ENCODE measurements around the gene RAB40B. TPM values are rescaled to one million over a fixed set of nuclear protein-coding genes. Genes with fewer than 3 reads are reported as not detected.

Gene RAB40B
- total and polyA plus RNA-seq, 2 of the 13 experiments (the other 11 are each of a cell fraction or from before 2014, with no cell fraction given), result 6.2 to 6.5 TPM

DNA sequence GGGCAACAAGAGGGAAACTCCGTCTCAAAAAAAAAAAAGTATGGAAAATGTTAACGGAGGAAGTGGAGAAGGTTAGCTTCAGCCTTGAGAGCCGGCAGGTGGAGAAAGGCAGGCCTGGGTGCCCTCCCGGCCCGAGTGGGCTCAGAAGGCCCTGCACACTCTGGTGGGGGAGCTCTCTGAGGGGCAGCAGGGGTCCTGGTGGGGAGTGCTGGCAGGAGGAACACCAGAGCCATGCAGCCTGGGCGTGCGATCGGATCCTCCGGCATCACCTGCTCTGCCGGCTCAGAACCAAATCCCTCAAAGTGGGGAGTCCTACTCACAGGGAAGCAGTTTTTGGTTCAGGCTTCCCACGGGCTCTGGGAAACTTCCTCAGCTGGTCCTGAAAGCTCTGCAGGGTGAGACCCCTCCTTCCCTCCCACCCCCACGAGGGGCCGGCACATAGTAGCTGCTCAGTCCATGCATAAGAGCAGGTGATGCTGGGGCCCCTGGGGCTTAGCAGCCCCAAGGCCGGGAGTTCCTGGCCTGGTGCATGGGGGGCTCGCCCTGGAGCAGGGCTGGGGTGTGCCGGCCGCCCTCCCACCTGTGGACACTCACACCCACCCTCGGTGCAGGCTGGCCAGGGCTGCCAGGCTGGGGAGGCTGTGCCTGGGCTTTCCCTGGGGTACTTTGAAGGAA is 38.1 kb upstream of the RAB40B start (continued):
- TF ChIP-seq ZNF790 (CRISPR knock-in tag; IDR thresholded peaks at IDR 0.05; ENCODE audit: borderline replicate concordance), result no peak
- TF ChIP-seq ZNF816 (CRISPR knock-in tag; IDR thresholded peaks at IDR 0.05; ENCODE audit: borderline replicate concordance), result no peak
- TF ChIP-seq, protein P1, sequence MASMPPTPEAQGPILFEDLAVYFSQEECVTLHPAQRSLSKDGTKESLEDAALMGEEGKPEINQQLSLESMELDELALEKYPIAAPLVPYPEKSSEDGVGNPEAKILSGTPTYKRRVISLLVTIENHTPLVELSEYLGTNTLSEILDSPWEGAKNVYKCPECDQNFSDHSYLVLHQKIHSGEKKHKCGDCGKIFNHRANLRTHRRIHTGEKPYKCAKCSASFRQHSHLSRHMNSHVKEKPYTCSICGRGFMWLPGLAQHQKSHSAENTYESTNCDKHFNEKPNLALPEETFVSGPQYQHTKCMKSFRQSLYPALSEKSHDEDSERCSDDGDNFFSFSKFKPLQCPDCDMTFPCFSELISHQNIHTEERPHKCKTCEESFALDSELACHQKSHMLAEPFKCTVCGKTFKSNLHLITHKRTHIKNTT (CRISPR knock-in tag; IDR thresholded peaks at IDR 0.05), result no peak
- TF ChIP-seq HHEX (CRISPR knock-in tag; IDR thresholded peaks at IDR 0.05), result no peak
- TF ChIP-seq MTA3 (CRISPR knock-in tag; IDR thresholded peaks at IDR 0.05), result no peak
- 0 out of 2 replicates have a peak, but pooled peaks have one; percentile 15 for TF ChIP-seq HDAC1 (CRISPR knock-in tag; IDR thresholded peaks at IDR 0.05)
- TF ChIP-seq ZNF263 (CRISPR knock-in tag; IDR thresholded peaks at IDR 0.05), result 0 out of 2 replicates have a peak, but pooled peaks have one; percentile 12

DNA sequence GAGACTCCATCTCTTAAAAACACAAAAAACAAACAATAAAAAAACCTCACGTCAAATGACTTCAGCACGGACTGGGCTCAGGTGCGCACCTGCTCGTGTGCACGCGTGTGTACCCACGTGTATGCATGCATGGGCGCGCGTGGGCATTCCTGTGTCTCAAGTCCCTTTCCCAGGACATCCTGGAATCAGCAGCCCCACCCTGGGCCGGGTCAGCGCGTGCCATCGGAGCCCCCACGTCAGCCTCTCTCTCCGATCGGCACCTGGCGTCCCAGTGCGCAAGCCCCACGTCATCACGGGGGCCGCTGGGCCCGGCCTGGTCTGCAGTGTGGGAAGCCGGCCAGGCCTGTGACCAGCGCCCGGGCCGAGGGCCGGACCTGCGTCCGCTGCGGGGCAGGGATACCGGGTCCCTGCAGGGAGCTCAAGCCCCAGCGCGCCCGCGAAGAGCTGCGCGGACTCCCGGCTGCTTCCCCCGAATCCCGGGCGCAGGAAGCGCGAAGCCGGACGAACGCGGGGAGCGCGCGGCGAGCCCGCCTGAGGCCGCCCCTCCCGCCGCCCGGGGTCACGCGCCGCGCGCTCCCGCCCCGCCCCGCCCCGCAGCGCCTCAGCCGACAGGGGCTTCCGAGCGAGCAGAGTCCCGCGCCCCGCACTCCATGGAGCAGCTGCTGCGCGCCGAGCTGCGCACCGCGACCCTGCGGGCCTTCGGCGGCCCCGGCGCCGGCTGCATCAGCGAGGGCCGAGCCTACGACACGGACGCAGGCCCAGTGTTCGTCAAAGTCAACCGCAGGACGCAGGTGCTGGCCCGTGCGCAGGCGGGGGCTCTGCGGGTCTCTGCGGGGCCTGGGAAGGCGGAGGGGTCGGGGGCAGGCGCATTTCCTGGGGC is 36.7 kb upstream of the RAB40B start, which contains the start of gene FN3K:
Gene FN3K, plus strand, starts transcription at position 629 of the 880 bp plus-strand sequence. Its CDS starts 22 bp downstream, at position 651.
- Histone ChIP-seq H3K79me2 (ENCODE audit: insufficient read depth, low read length) (peaks cover 18% of the 10 kb centered on the region), H3K4me1 (ENCODE audit: insufficient read depth, low read length) (peaks cover 45% of the 10 kb centered on the region), H3K27ac (ENCODE audit: extremely low read length, insufficient read depth, low read length) (peak within 1 kb of the TSS; percentile 60), H2AFZ (ENCODE audit: low read length) (no peak within 1 kb of the TSS), H3K4me2 (ENCODE audit: low read depth, low read length) (peak within 1 kb of the TSS; percentile 89), H3K9ac (ENCODE audit: insufficient read depth, low read depth, low read length) (peak within 1 kb of the TSS; percentile 75), H3K36me3 (replicated peaks in 1 of 2; ENCODE audit: control insufficient read depth in 1 of 2, insufficient read depth in 2 of 2, low read length in 2 of 2) (peaks cover 5 to 6% of the 10 kb centered on the region in 2 experiments; a peak in 4 of 5 replicates), H3K27me3 (ENCODE audit: control insufficient read depth in 1 of 2, insufficient read depth in 2 of 2, low read length in 2 of 2) (no peaks in the 10 kb centered on the region), H3K4me3 (replicated peaks in 1 of 3; ENCODE audit: insufficient read depth in 1 of 3, low read depth in 2 of 3, low read length in 3 of 3) (peak within 1 kb of the TSS; percentile 70 to 87 (median 83)), H4K20me1 (ENCODE audit: insufficient read depth, low read length) (no peaks in the 10 kb centered on the region), H3K9me3 (ENCODE audit: low read length) (peaks cover 16% of the 10 kb centered on the region)
- DNase-seq (ENCODE audit: low spot score), result peak; percentile 48
- CTCF ChIA-PET (ENCODE audit: low intra/inter-chr PET ratio, low total read pairs), result no interaction called here
- POLR2A ChIA-PET, result interaction anchor here (1.0 to 1.9 kb wide), 3 partner anchors 15 to 19 kb away, joined by 3 to 16 read pairs (median 6); partner anchors contain the start of gene FN3KRP
- intact Hi-C loops (cut with micrococcal nuclease; ENCODE audit: unreplicated experiment) (no loop called here), in situ Hi-C loops (cut with HindIII; ENCODE audit: extremely low pct_ligation_motif_present, low pct_unique_long_range_greater_than_20kb) (no loop called here)
- 70% methylated on average over 22 of the region's 101 CpGs for WGBS (ENCODE audit: low lambda C conversion rate)
- peak; percentile 46 for ATAC-seq
- FAIRE-seq, result no peak
- TSS peak; percentile 74 for BruUV-seq (replicated peaks)
- TF ChIP-seq ZBTB7B (CRISPR knock-in tag; IDR thresholded peaks at IDR 0.05) (peak; percentile 13; the same call in 1 of the 2 replicates), XBP1 (CRISPR knock-in tag; IDR thresholded peaks at IDR 0.05) (no peak), RBFOX2 (IDR thresholded peaks at IDR 0.05; ENCODE audit: low read depth, low read length) (peak; percentile 90), PATZ1 (CRISPR knock-in tag; IDR thresholded peaks at IDR 0.05) (no peak; the same call in 1 of the 2 replicates), ZNF720 (CRISPR knock-in tag; IDR thresholded peaks at IDR 0.05) (no peak), PAX8 (CRISPR knock-in tag; IDR thresholded peaks at IDR 0.05; ENCODE audit: borderline replicate concordance) (peak; percentile 89; the same call in 1 of the 2 replicates), ZMYM2 (CRISPR knock-in tag; IDR thresholded peaks at IDR 0.05) (no peak), POLR2AphosphoS2 (IDR thresholded peaks at IDR 0.05; ENCODE audit: low read depth, low read length) (no peak)
- TF ChIP-seq, protein P2, sequence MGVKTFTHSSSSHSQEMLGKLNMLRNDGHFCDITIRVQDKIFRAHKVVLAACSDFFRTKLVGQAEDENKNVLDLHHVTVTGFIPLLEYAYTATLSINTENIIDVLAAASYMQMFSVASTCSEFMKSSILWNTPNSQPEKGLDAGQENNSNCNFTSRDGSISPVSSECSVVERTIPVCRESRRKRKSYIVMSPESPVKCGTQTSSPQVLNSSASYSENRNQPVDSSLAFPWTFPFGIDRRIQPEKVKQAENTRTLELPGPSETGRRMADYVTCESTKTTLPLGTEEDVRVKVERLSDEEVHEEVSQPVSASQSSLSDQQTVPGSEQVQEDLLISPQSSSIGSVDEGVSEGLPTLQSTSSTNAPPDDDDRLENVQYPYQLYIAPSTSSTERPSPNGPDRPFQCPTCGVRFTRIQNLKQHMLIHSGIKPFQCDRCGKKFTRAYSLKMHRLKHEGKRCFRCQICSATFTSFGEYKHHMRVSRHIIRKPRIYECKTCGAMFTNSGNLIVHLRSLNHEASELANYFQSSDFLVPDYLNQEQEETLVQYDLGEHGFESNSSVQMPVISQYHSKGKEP (CRISPR knock-in tag; IDR thresholded peaks at IDR 0.05), result peak; percentile 75; the same call in 1 of the 2 replicates
